Neural cell (in vitro differentiated cells): ENCODE data around the gene ZNF786. TPM values are rescaled to one million over a fixed set of nuclear protein-coding genes. Genes with fewer than 3 reads are reported as not detected.
"Not testable (repeated sequence)": the region's sequence is repeated elsewhere in the genome, so short reads cannot be mapped to it uniquely, and the experiment has no call there.

ENCODE experiments used
- H2AFZ ChIP-seq: fragments of 200-600, 300-800 bp; sonication (generic), shearing (Covaris generic); 2 replicates; pipeline ENCODE4 v1.6.0; 2014; ENCODE audit warnings: low read depth, mild to moderate bottlenecking, antibody characterized with exemption, low read length, moderate library complexity
- H3F3A ChIP-seq: fragments of 200-600 bp; shearing (Covaris generic); 2 replicates; pipeline ENCODE4 v1.6.1; 2016; ENCODE audit warnings: mild to moderate bottlenecking, moderate library complexity, mixed read lengths, antibody characterized with exemption, low read length; ENCODE audit not compliant: insufficient read depth, poor library complexity, severe bottlenecking
- H3K27ac ChIP-seq: fragments of 200-600, 300-800 bp; sonication (generic), shearing (Covaris generic); 2 replicates; pipeline ENCODE4 v1.5.1; 2014; ENCODE audit warnings: mild to moderate bottlenecking, low read length, moderate library complexity
- H3K27me3 ChIP-seq: fragments of 300-800, 200-600 bp; sonication (generic), shearing (Covaris generic); 2 replicates; pipeline ENCODE4 v1.6.0; 2014; ENCODE audit warnings: mild to moderate bottlenecking, low read depth, low read length, moderate library complexity; ENCODE audit not compliant: insufficient read depth
- H3K36me3 ChIP-seq: fragments of 300-800, 200-600 bp; sonication (generic), shearing (Covaris generic); 2 replicates; pipeline ENCODE4 v1.5.1; 2014; ENCODE audit warnings: mild to moderate bottlenecking, antibody characterized with exemption, low read length, moderate library complexity; ENCODE audit not compliant: insufficient read depth
- H3K4me2 ChIP-seq: fragments of 300-800, 200-600 bp; sonication (generic), shearing (Covaris generic); 2 replicates; pipeline ENCODE4 v1.6.0; 2014; ENCODE audit warnings: mild to moderate bottlenecking, low read length
- H3K4me3 ChIP-seq: fragments of 300-800, 200-600 bp; sonication (generic), shearing (Covaris generic); 2 replicates; pipeline ENCODE4 v1.5.1; 2014; ENCODE audit warnings: mild to moderate bottlenecking, low read length, moderate library complexity
- H3K79me2 ChIP-seq: fragments of 200-600 bp; shearing (Covaris generic); replicated peaks from 2 replicates; pipeline ENCODE4 v1.6.0; 2014; ENCODE audit warnings: mild to moderate bottlenecking, low read length, moderate library complexity; ENCODE audit not compliant: insufficient read depth
- H3K9ac ChIP-seq: fragments of 300-800, 200-600 bp; sonication (generic), shearing (Covaris generic); 2 replicates; pipeline ENCODE4 v1.6.1; 2016; ENCODE audit warnings: mild to moderate bottlenecking, low read length, mixed read lengths
- H3K9me2 ChIP-seq: fragments of 200-600 bp; shearing (Covaris generic); 2 replicates; pipeline ENCODE4 v1.6.1; 2016; ENCODE audit warnings: mild to moderate bottlenecking, low read length, mixed read lengths; ENCODE audit not compliant: insufficient read depth
- H3K9me3 ChIP-seq: fragments of 200-600, 300-800 bp; sonication (generic), shearing (Covaris generic); 2 replicates; pipeline ENCODE4 v1.6.1; 2016; ENCODE audit warnings: mild to moderate bottlenecking, mixed run types, low read length, moderate library complexity, mixed read lengths
- H4K20me1 ChIP-seq: fragments of 200-600 bp; shearing (Covaris generic); 2 replicates; pipeline ENCODE4 v1.6.1; 2016; ENCODE audit warnings: mild to moderate bottlenecking, mixed run types; ENCODE audit not compliant: insufficient read depth
- CTCF ChIP-seq: fragments of 450-650 bp; IDR thresholded peaks from 2 replicates; pipeline ENCODE4 v1.5.1; 2014; ENCODE audit warnings: antibody characterized with exemption, mild to moderate bottlenecking, moderate library complexity; ENCODE audit not compliant: poor library complexity, severe bottlenecking
- EP300 ChIP-seq: fragments of 450-650 bp; conservative IDR thresholded peaks from 2 replicates; pipeline ENCODE4 v1.6.1; 2014; ENCODE audit warnings: antibody characterized with exemption, mild to moderate bottlenecking, moderate library complexity; ENCODE audit not compliant: poor library complexity, severe bottlenecking
- EZH2 ChIP-seq: fragments of 200-600, 300-800 bp; shearing (Covaris generic), sonication (generic); IDR thresholded peaks from 2 replicates; pipeline ENCODE4 v1.6.1; 2014; ENCODE audit warnings: antibody characterized with exemption, low read length, borderline replicate concordance, mild to moderate bottlenecking; ENCODE audit not compliant: insufficient read depth, poor library complexity, severe bottlenecking
- MXI1 ChIP-seq: fragments of 450-650 bp; conservative IDR thresholded peaks from 2 replicates; pipeline ENCODE4 v1.6.1; 2014; ENCODE audit warnings: antibody characterized with exemption, mild to moderate bottlenecking; ENCODE audit not compliant: poor library complexity, severe bottlenecking
- POLR2AphosphoS5 ChIP-seq: IDR thresholded peaks from 2 replicates; pipeline ENCODE4 v1.6.1; 2012
- RAD21 ChIP-seq: fragments of 450-650 bp; conservative IDR thresholded peaks from 2 replicates; pipeline ENCODE4 v1.6.1; 2014; ENCODE audit warnings: antibody characterized with exemption, mild to moderate bottlenecking, moderate library complexity
- SMC3 ChIP-seq: fragments of 450-650 bp; conservative IDR thresholded peaks from 2 replicates; pipeline ENCODE4 v1.6.1; 2014; ENCODE audit warnings: antibody characterized with exemption, mild to moderate bottlenecking, moderate library complexity; ENCODE audit not compliant: poor library complexity
- TAF1 ChIP-seq: IDR thresholded peaks from 2 replicates; pipeline ENCODE4 v1.6.1; 2012; ENCODE audit warnings: low read depth
- polyA plus RNA-seq: library from polyadenylated mRNA; depleted of rRNA; stranded (reverse); fragments of >200 nt; gene quantifications from 2 replicates; pipeline ENCODE4 v1.2.3, GENCODE V29; 2014
- TF ChIP-seq, protein P1 (sequence below): IDR thresholded peaks from 2 replicates; pipeline ENCODE4 v1.6.1; 2012; ENCODE audit warnings: borderline replicate concordance

Gene ZNF786
- polyA plus RNA-seq, 1 donor from 2014 or later: 7.8 TPM

- H3K9ac ChIP-seq: no peak overlapping the region
- no peaks in the 10 kb centered on the region for H4K20me1 ChIP-seq
- TF ChIP-seq, protein P1, sequence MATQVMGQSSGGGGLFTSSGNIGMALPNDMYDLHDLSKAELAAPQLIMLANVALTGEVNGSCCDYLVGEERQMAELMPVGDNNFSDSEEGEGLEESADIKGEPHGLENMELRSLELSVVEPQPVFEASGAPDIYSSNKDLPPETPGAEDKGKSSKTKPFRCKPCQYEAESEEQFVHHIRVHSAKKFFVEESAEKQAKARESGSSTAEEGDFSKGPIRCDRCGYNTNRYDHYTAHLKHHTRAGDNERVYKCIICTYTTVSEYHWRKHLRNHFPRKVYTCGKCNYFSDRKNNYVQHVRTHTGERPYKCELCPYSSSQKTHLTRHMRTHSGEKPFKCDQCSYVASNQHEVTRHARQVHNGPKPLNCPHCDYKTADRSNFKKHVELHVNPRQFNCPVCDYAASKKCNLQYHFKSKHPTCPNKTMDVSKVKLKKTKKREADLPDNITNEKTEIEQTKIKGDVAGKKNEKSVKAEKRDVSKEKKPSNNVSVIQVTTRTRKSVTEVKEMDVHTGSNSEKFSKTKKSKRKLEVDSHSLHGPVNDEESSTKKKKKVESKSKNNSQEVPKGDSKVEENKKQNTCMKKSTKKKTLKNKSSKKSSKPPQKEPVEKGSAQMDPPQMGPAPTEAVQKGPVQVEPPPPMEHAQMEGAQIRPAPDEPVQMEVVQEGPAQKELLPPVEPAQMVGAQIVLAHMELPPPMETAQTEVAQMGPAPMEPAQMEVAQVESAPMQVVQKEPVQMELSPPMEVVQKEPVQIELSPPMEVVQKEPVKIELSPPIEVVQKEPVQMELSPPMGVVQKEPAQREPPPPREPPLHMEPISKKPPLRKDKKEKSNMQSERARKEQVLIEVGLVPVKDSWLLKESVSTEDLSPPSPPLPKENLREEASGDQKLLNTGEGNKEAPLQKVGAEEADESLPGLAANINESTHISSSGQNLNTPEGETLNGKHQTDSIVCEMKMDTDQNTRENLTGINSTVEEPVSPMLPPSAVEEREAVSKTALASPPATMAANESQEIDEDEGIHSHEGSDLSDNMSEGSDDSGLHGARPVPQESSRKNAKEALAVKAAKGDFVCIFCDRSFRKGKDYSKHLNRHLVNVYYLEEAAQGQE: no peak
- TF ChIP-seq EZH2 (no peak), MXI1 (no peak), SMC3 (no peak), EP300 (no peak), RAD21 (no peak), TAF1 (no peak), POLR2AphosphoS5 (no peak), CTCF (no peak)
- H3K79me2 ChIP-seq: no peaks in the 10 kb centered on the region
- H3K36me3 ChIP-seq: no peaks in the 10 kb centered on the region
- H2AFZ ChIP-seq: no peak overlapping the region
- no peaks in the 10 kb centered on the region for H3K9me3 ChIP-seq
- no peak overlapping the region for H3K4me2 ChIP-seq
- H3K27ac ChIP-seq: no peak overlapping the region
- H3K9me2 ChIP-seq: no peaks in the 10 kb centered on the region
- H3F3A ChIP-seq: no peaks in the 10 kb centered on the region
- H3K4me3 ChIP-seq: no peak overlapping the region
- H3K27me3 ChIP-seq: no peaks in the 10 kb centered on the region
Measured at GRCh38 chr7:149043936-149044335, 46.6 kb downstream of the ZNF786 start.

DNA sequence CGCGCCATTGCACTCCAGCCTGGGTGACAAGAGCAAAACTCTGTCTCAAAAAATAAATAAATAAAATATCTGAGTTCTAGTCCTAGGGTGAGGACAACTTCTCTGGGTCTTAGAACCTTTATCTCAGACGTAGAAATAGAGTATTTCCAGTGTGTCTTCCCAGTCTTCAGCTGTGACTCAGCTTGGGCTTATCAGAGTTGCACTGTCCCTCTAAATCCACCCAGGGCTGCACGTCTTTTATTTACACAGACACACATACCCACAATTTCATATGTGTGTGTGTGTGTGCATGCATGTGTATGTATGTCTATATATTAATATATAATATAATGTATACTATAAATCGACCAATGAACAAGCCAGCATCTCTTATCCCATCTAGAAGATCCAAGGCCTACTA, 49.2 kb downstream of the ZNF786 start:
- TF ChIP-seq, protein P1: no peak
- TF ChIP-seq POLR2AphosphoS5 (no peak), TAF1 (no peak), MXI1 (no peak), EP300 (no peak), SMC3 (no peak), RAD21 (no peak), EZH2 (no peak), CTCF (no peak)
- no peak overlapping the region for H3K4me2 ChIP-seq
- no peaks in the 10 kb centered on the region for H3F3A ChIP-seq
- no peak overlapping the region for H3K9ac ChIP-seq
- H3K36me3 ChIP-seq: no peaks in the 10 kb centered on the region
- H2AFZ ChIP-seq: no peak overlapping the region
- H3K27ac ChIP-seq: no peak overlapping the region
- no peak overlapping the region for H3K4me3 ChIP-seq
- H3K9me2 ChIP-seq: no peaks in the 10 kb centered on the region
- H3K27me3 ChIP-seq: no peaks in the 10 kb centered on the region
- H3K9me3 ChIP-seq: no peaks in the 10 kb centered on the region
- no peaks in the 10 kb centered on the region for H4K20me1 ChIP-seq
- no peaks in the 10 kb centered on the region for H3K79me2 ChIP-seq

GRCh38 chr7:149038641-149039040, 51.9 kb downstream of the ZNF786 start:
- not testable (repeated sequence) for H3K9me2 ChIP-seq, H3K9ac ChIP-seq, H4K20me1 ChIP-seq, H3K4me2 ChIP-seq, H3K36me3 ChIP-seq, H3K27me3 ChIP-seq, H3K79me2 ChIP-seq, H3K27ac ChIP-seq, H3K9me3 ChIP-seq, H2AFZ ChIP-seq, H3K4me3 ChIP-seq, H3F3A ChIP-seq
